Measurements from ENCODE around the gene SETD2.
A peak's percentile ranks its signal among the peaks of the same experiment; 100 is the strongest.

Gene SETD2

DNA sequence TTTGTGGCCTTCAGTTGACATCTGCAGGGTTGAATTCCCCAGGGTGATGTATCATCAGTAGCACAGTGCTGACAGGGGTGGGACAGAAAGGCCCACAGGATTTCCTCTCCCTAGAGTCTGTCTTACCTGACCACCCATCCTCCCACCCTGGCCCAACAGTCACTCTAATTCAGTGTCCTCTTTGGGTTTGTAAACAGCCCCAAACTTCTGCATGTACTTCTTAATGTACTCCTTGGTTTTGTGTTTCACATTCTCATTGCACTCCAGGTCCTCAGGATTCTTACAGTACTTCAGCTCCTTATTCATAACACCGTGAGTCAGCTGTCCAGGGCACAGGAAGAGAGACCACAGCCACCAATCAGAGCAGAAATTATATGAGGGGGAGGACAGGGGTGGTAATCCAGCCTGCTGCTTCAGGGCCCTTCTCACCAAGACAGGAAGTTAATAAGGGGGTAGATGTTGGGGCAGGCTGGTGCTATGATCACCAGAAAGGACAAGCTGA, 146.9 kb downstream of the SETD2 start:
- FAIRE-seq = peak; percentile 53
- no peak for TF ChIP-seq TAF1 (IDR thresholded peaks at IDR 0.05; ENCODE audit: borderline replicate concordance, low read depth, low read length)

DNA sequence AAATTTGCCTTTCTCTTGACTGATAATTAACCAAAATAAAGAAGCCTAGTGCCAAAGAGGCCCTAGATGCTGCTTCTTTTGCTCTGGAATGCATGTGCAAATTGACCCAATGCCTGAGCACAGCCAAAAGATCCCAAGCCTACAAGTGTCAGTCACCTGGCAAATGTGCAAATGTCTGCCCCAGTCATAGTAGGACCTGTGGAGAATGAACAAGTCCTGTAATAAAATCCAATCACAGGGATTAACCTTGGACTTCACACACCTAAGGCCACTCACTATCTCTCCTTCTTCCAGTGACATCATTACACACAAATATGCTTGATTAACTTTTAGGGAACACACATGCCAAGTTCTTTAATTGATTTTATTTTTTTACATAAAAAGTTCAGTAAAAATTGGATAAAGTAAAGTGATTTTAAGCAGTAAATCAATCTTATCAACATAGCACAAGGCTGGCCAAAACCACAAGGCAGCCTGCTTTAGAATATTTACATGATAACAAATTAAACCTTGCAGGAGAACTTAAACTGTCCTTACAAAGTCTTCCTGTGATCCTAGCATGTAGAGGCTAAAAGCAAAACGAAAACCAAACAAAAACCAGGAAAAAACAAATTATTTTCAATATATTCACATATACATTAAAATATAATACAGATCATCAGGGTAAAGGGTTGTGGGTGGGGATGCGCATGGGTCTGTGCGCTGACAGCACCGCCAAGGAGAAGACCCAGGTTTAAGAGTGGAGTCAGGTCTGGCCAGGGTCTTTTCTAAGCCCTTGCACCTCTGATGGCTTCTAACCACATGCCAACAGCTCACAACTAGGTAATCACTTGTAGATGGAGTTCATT, 147.6 kb downstream of the SETD2 start:
- no peak for DNase-seq (ENCODE audit: insufficient read length)
- FAIRE-seq = no peak
- TF ChIP-seq TAF1 (IDR thresholded peaks at IDR 0.05; ENCODE audit: borderline replicate concordance, low read depth, low read length) (no peak), POLR2AphosphoS5 (IDR thresholded peaks at IDR 0.05; ENCODE audit: low read depth, low read length) (no peak), POLR2A (IDR thresholded peaks at IDR 0.05; ENCODE audit: low read depth, low read length) (no peak)

More for the DNA sequence above, 146.9 kb downstream of the SETD2 start:
- no peak for DNase-seq (ENCODE audit: insufficient read length)

DNA sequence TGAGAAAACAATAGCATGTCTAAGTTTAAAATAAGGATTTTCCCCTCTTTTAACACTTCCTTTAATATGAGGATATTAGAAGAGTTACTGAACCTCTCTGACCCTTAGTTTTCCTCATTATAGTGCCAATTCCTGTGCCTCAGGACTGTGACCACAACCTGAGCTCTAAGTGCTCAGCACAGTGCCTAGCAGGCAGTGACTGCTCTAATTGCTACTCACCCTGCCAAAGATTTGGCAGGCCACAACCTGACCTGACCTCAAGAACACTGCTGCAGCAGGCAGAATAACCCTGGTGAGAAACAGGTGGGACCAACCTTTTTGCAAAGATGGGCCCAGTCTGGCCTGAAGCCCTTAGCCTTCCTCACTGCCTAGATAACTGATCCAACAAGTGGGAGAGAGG, 148.8 kb downstream of the SETD2 start:
- DNase-seq (ENCODE audit: insufficient read length) (no peak), FAIRE-seq (no peak)
- TF ChIP-seq POLR2AphosphoS5 (IDR thresholded peaks at IDR 0.05; ENCODE audit: low read depth, low read length) (no peak; the same call in 1 of the 2 replicates), TAF1 (IDR thresholded peaks at IDR 0.05; ENCODE audit: borderline replicate concordance, low read depth, low read length) (no peak), POLR2A (IDR thresholded peaks at IDR 0.05; ENCODE audit: low read depth, low read length) (no peak)

DNA sequence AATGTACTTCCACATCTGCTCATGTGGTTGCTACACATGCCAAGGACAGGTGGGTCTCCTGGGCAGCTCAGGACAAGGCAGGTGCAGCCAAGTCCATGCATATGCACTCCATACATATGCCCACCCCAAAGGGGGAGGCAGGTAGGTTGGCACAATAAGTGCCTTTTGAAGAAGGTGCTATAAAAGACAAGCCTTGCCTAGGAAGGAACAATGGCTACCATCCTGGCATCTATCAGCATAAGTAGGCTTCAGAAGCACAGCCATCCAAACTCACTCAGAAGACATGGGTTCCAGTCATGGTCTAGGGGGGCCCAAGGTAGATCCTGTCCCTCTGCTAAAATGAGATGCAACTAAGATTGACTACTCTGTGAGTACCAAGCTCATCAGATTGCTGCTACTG, 149.9 kb downstream of the SETD2 start:
- FAIRE-seq (no peak), DNase-seq (ENCODE audit: insufficient read length) (no peak)
- no peak for TF ChIP-seq TAF1 (IDR thresholded peaks at IDR 0.05; ENCODE audit: borderline replicate concordance, low read depth, low read length)
- TF ChIP-seq POLR2AphosphoS5 (IDR thresholded peaks at IDR 0.05; ENCODE audit: low read depth, low read length) = peak; percentile 52; the same call in 1 of the 2 replicates

DNA sequence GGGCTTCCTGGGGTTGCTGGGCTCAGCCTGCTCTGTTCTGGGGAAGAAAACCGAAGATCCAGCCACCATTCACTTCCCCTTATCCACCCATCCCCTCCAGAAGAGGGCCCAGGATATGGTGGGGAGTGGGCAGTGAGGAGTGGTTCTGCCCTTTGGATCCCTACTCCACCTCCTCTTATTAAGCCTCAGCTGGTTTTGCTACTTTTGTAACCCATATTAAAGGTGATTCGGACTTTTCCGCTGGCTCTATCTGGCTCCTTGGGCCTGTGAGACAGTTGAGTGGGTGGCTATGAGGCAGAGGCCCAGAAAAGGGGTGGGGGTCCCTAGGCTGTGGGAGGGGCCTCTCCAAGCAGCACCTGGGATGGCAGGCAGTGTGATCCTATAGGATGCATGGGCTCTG, 150.7 kb downstream of the SETD2 start:
- no peak for DNase-seq (ENCODE audit: insufficient read length)
- TF ChIP-seq TAF1 (IDR thresholded peaks at IDR 0.05; ENCODE audit: borderline replicate concordance, low read depth, low read length) = no peak
- no peak for TF ChIP-seq POLR2A (IDR thresholded peaks at IDR 0.05; ENCODE audit: low read depth, low read length)
- no peak for TF ChIP-seq POLR2AphosphoS5 (IDR thresholded peaks at IDR 0.05; ENCODE audit: low read depth, low read length)
- FAIRE-seq = no peak

DNA sequence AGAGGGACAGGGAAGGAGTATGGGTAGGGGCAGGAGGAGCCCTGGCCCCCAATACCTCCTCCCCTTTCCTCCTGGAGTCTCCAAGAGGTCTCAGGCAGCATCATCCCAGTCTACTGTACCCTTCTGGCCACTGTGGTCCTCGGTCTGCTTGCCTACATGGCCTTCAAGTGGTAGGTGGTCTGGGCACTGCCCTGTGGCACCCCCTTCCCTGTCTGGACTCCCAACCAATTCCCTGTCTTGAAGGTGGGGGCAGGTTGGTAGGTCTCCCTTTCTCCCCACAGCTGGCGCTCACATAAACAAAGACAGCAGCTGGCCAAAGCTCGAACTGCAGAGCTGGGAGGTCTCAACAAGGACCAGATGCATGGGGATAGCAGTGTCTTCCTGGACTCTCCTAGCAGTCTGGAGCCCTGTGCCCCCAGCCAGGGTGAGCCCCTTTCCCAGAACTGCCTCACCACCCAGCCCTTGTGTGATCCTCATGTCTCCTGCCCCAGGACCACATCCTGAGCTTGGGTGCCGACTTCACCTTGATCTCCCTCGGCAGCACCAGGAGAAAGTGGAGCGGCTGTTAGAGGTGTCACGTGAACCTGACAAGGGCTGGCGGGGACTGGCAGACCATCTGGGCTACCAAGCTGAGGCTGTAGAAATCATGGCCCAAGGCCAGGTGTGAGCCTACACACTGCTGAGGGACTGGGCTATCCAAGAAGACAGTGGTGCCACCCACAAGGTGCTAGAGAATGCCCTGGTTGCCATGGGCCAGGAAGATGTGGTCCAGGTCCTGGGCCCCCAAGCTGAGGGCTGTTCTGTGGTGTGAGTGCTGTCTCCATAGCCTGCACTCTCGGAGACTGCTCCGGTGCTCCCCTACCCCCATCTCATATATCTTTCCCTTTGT, 151.3 kb downstream of the SETD2 start:
- TF ChIP-seq POLR2AphosphoS5 (IDR thresholded peaks at IDR 0.05; ENCODE audit: low read depth, low read length) (no peak), POLR2A (IDR thresholded peaks at IDR 0.05; ENCODE audit: low read depth, low read length) (no peak), TAF1 (IDR thresholded peaks at IDR 0.05; ENCODE audit: borderline replicate concordance, low read depth, low read length) (no peak)
- DNase-seq (ENCODE audit: insufficient read length) (no peak), FAIRE-seq (no peak)

DNA sequence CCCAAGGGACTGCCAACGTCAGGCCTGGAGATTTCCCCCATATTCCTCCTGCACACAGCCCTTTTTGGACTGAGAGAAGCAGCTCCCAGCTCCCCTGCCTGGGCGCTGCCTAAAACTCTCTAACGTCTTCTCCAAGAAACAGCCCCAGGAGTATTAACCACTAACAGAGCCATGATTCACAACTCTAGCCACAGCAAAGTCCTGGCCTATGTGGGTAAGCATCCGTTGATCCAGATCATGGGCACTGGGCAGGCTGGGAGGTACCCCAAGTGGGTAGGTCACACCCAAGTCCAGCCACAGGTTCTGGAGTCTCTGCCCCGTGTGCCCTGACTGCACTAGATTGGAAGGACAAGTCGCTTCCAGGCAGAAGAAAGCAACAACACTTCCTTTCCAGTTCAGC, 152.5 kb downstream of the SETD2 start:
- no peak for FAIRE-seq
- TF ChIP-seq TAF1 (IDR thresholded peaks at IDR 0.05; ENCODE audit: borderline replicate concordance, low read depth, low read length) = no peak
- TF ChIP-seq POLR2AphosphoS5 (IDR thresholded peaks at IDR 0.05; ENCODE audit: low read depth, low read length) = no peak
- no peak for TF ChIP-seq POLR2A (IDR thresholded peaks at IDR 0.05; ENCODE audit: low read depth, low read length)
- no peak for DNase-seq (ENCODE audit: insufficient read length)

DNA sequence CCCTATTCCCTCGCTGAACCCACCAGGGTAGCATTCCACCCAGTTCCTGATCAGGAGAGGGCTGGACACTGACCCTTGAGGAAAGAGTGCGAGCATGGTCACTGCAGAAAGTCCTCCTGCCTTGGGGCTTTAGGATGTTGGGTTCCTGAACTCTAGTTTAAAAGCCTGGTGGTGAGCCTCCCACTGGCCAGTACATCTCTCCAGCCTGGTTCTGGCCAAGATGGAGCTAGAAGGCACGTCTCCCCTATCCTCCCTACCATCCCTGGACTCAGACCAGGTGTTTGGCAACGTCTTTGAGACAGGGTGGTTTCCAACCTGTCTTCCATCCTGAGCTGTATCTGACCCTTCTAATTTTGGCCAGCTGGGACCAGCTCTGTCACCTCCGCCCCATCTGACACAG, 153.0 kb downstream of the SETD2 start:
- TF ChIP-seq TAF1 (IDR thresholded peaks at IDR 0.05; ENCODE audit: borderline replicate concordance, low read depth, low read length) (no peak), POLR2A (IDR thresholded peaks at IDR 0.05; ENCODE audit: low read depth, low read length) (no peak; the same call in 1 of the 2 replicates), POLR2AphosphoS5 (IDR thresholded peaks at IDR 0.05; ENCODE audit: low read depth, low read length) (0 out of 2 replicates have a peak, but pooled peaks have one; percentile 2)
- FAIRE-seq (no peak), DNase-seq (ENCODE audit: insufficient read length) (no peak)

DNA sequence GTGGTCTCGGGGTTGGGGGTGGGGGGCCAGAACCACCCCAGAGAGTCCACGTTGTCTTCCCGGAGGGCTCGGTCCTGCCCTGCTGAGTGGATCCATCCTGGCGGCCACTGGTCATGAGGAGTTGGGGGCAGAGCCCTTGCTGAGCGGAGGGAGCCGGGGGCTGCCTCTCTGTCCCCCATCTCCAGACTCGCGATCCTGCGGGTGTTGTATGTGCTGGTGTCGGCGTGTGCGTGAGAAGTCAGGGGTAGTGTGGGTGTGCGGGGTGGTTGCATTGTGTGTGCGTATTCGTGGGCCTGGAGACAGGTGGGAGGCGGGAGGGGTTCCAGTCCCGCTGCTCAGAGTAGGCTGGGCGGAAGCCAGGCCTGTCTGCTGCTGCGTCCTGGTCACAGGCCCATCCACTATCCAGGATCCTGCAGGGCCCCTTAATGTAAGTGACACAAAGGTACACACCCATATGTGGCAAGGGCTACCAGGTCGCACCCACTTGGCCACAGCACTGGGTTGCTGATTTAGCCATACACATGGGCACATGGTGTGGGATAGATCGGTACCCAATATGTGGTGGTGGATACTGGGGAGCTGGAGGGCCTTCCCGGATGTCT, 153.7 kb downstream of the SETD2 start:
- DNase-seq (ENCODE audit: insufficient read length) = no peak
- no peak for FAIRE-seq
- TF ChIP-seq POLR2AphosphoS5 (IDR thresholded peaks at IDR 0.05; ENCODE audit: low read depth, low read length) = peak; percentile 49; the same call in 1 of the 2 replicates
- no peak for TF ChIP-seq TAF1 (IDR thresholded peaks at IDR 0.05; ENCODE audit: borderline replicate concordance, low read depth, low read length)

DNA sequence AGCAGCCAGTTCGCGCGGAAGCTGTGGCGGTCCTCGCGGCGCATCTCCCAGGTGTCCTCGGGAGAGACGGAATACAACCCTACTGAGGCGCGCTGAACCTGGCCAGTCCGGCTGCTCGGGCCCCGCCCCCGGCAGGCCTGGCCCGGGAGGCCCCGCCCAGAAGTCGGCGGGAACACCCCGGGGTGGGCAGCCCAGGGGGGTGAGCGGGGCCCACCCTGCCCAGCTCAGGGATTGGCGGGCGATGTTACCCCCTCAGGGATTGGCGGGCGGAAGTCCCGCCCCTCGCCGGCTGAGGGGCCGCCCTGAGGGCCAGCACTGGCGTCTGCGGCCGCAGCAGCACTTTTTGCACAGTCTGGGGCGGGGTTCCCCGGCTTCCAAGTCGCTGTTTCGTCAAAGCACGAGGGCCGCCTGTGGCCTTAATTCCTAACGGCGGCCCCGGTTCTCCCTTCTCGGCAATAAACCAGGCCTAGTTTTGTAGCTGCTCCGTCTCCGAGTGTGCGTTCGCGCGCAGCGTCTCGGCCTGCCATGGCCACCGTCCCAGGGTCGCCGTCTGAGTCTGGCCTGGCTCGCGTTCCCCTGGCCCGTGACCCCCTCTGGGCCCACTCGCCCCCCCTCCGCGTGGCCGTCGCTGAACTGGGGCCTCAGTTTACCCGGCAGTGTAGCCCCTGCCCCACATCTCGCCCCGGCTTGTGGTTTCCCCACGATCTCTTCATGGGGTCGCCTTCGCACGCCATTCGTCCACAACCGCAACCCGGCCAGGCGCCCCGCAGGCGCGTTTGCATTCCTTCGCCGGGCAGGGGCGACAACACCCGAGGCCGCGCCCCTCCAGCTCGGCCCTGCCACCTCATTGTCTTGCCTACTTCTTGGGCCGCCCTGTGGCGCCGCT, 154.4 kb downstream of the SETD2 start:
- TF ChIP-seq POLR2AphosphoS5 (IDR thresholded peaks at IDR 0.05; ENCODE audit: low read depth, low read length) (no peak), TAF1 (IDR thresholded peaks at IDR 0.05; ENCODE audit: borderline replicate concordance, low read depth, low read length) (no peak), POLR2A (IDR thresholded peaks at IDR 0.05; ENCODE audit: low read depth, low read length) (no peak)

More for the DNA sequence above, 154.4 kb downstream of the SETD2 start:
- peak; percentile 95 for FAIRE-seq
- peak; percentile 95 for DNase-seq (ENCODE audit: insufficient read length)

All from GM12892 (cell line).